Breast epithelium (tissue), 4 donors: ENCODE measurements around the gene CTSC. TPM values are rescaled to one million over a fixed set of nuclear protein-coding genes. Genes with fewer than 3 reads are reported as not detected.

Experiments
- DNase-seq, 2 donors: peaks; one replicate each; pipeline ENCODE4 v3.0.0-alpha.2; 2019; ENCODE audit warnings: low spot score in 2 of 2
- H3K27ac ChIP-seq, 2 donors: fragments of 200-600 bp; sonication (generic) in 1 of 2; one replicate each; pipeline ENCODE4 v1.5.1; 2016 to 2019; ENCODE audit warnings: mild to moderate bottlenecking in 1 of 2
- H3K27me3 ChIP-seq, 2 donors: fragments of 200-600 bp; sonication (generic) in 1 of 2; one replicate each; pipeline versions ENCODE4 v1.5.1 to v1.6.0; 2017 to 2019; ENCODE audit warnings: control low read depth in 1 of 2, mild to moderate bottlenecking in 1 of 2
- H3K36me3 ChIP-seq: fragments of 200-600 bp; one replicate; pipeline ENCODE4 v1.5.1; 2019
- H3K4me1 ChIP-seq, 2 donors: fragments of 200-600 bp; sonication (generic); one replicate each; pipeline ENCODE4 v1.5.1; 2016 to 2019; ENCODE audit warnings: control low read depth in 1 of 2
- H3K4me3 ChIP-seq, 3 donors: fragments of 200-600 bp; sonication (generic); 1 replicate in 2 of 3; 2 replicates in 1 of 3; pipeline ENCODE4 v1.5.1; 2016 to 2019; ENCODE audit warnings: mild to moderate bottlenecking in 3 of 3, moderate library complexity in 2 of 3
- H3K9me3 ChIP-seq, 2 donors: fragments of 200-600 bp; sonication (generic) in 1 of 2; one replicate each; pipeline ENCODE4 v1.5.1; 2016 to 2019; ENCODE audit warnings: control low read depth in 1 of 2
- POLR2A ChIP-seq: fragments of 450-650 bp; IDR thresholded peaks from one replicate; pipeline ENCODE4 v1.6.1; 2016; ENCODE audit warnings: antibody characterized with exemption, mild to moderate bottlenecking, moderate library complexity
- POLR2AphosphoS5 ChIP-seq, 3 donors: sonication (generic); formaldehyde crosslinking; IDR thresholded peaks; one replicate each; pipeline ENCODE4 v1.6.1; 2017; ENCODE audit warnings: antibody characterized with exemption in 3 of 3
- intact Hi-C: fragments of 100-400 bp; cut with DNase I; formaldehyde crosslinking; loops from one replicate; pipeline ENCODE4 v1.15.1; 2023; ENCODE audit warnings: low total_unique reads
- total RNA-seq, 3 donors: library from RNA; depleted of rRNA; stranded (reverse); fragments of >200 nt; gene quantifications; one replicate each; pipeline ENCODE4 v1.1.0, GENCODE V29; 2016
- TF ChIP-seq, protein P1 (sequence below), 3 donors: fragments of 450-650 bp; IDR thresholded peaks; one replicate each; pipeline ENCODE4 v1.5.1; 2016 to 2017; ENCODE audit warnings: antibody characterized with exemption in 3 of 3, mild to moderate bottlenecking in 3 of 3, moderate library complexity in 3 of 3

CTSC gene
- total RNA-seq, 3 donors from 2014 or later: 56.0 to 103 (median 64.1) TPM

DNA sequence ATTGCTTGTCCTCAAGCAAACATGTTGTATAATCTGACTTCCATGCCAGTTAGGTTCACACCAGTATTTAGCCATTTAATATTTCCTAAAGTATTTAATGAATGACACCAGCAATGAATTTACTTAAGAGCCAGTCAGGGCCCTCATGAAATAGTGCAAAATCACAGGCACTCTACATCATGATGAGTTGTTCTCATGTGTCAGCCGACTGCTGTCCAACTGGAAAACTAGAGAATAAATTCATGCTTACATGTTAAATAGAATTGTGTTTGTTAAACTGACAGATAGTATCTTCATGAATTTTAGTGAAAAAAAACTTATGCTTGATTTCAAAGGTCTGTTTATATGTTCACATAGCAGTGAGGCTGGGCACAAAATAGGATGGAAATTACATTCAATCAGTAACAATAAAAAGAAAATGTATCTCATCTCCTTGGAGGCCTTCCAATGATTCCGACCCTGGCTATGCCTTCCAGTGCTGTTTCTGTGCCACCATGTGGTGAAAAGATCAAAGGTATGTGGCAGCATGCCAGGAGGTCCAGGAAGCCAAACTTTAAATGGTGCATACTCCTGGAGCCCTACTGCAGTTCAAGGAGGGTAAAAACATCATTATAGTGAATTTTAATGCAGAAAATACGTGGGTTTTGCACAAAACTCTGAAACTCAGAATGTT is 45.2 kb downstream of the CTSC start:
- H3K36me3 ChIP-seq: no peaks in the 10 kb centered on the region
- intact Hi-C loops: no loop called here
- H3K4me3 ChIP-seq: no peak overlapping the region
- no peaks in the 10 kb centered on the region for H3K4me1 ChIP-seq
- H3K27ac ChIP-seq: no peak overlapping the region
- DNase-seq: peak in 1 of 2 donors; percentile 21
- H3K9me3 ChIP-seq: no peaks in the 10 kb centered on the region
- TF ChIP-seq, protein P1, sequence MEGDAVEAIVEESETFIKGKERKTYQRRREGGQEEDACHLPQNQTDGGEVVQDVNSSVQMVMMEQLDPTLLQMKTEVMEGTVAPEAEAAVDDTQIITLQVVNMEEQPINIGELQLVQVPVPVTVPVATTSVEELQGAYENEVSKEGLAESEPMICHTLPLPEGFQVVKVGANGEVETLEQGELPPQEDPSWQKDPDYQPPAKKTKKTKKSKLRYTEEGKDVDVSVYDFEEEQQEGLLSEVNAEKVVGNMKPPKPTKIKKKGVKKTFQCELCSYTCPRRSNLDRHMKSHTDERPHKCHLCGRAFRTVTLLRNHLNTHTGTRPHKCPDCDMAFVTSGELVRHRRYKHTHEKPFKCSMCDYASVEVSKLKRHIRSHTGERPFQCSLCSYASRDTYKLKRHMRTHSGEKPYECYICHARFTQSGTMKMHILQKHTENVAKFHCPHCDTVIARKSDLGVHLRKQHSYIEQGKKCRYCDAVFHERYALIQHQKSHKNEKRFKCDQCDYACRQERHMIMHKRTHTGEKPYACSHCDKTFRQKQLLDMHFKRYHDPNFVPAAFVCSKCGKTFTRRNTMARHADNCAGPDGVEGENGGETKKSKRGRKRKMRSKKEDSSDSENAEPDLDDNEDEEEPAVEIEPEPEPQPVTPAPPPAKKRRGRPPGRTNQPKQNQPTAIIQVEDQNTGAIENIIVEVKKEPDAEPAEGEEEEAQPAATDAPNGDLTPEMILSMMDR (IDR thresholded peaks at IDR 0.05): no peak
- no peak for TF ChIP-seq POLR2AphosphoS5 (IDR thresholded peaks at IDR 0.05)
- TF ChIP-seq POLR2A: no peak
- H3K27me3 ChIP-seq: no peaks in the 10 kb centered on the region

DNA sequence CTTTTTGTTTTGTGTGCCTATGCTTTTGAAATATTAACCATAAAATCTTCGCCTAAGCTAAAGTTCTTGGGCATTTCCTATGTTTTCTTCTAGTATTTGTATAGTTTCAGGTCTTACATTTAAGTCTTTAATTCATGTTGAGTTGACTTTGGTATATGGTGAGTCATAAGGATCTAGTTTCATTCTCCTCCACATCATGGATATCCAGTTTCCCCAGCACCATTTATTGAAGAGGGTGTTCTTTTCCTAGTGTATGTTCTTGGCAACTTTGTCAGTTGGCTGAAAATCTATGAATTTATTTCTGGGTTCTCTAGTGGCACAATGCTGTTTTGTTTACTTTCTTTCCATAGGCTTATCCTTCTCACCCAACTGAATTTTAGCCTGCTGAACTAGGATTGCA is 49.0 kb downstream of the CTSC start:
- Histone ChIP-seq H3K36me3 (no peaks in the 10 kb centered on the region), H3K27me3 (no peaks in the 10 kb centered on the region), H3K4me1 (no peaks in the 10 kb centered on the region), H3K9me3 (no peaks in the 10 kb centered on the region), H3K27ac (no peak overlapping the region), H3K4me3 (no peak overlapping the region)
- intact Hi-C loops: no loop called here
- no peak for DNase-seq
- TF ChIP-seq POLR2AphosphoS5 (IDR thresholded peaks at IDR 0.05) (no peak), POLR2A (no peak)
- TF ChIP-seq, protein P1 (IDR thresholded peaks at IDR 0.05): no peak

DNA sequence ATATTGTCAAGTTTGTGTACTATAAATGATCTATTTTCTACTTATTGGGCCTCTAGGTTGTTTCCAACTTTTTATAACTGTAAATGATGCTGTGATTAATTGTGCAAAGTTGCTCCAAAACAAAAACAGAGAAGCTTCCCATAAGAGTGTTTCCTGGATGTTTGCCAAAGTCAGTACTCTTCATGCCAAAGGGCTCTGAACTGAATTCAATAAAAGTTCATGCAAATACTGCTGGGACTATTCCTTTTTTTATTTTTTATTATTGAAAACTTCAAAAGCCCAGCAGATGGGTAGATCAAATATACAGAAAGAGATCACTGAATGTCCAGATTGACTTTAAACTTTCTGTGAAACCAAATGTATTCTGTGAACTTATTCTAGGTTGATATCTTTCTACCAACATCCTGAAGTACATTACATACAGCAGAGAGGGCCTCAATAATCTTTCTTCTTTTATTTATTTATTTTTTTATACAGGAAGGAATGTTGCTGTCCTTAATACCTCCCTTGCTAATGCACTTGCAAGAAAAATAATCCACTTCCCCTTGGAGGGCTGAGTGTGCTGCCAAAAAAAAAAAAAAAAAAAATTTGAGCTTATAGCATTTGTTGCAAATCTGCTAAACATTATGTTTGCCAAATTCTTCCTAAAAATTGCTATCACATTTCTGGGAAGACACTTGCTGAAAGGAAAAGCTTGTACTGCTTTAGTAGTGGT is 53.0 kb downstream of the CTSC start:
- H3K9me3 ChIP-seq: no peaks in the 10 kb centered on the region
- no peak for DNase-seq
- H3K36me3 ChIP-seq: no peaks in the 10 kb centered on the region
- H3K4me3 ChIP-seq: no peak overlapping the region
- TF ChIP-seq, protein P1 (IDR thresholded peaks at IDR 0.05): no peak
- TF ChIP-seq POLR2AphosphoS5 (IDR thresholded peaks at IDR 0.05) (no peak), POLR2A (no peak)
- peaks cover 0 to 5% of the 10 kb centered on the region in 2 donors for H3K4me1 ChIP-seq
- intact Hi-C loops: no loop called here
- H3K27ac ChIP-seq: no peak overlapping the region
- H3K27me3 ChIP-seq: no peaks in the 10 kb centered on the region

DNA sequence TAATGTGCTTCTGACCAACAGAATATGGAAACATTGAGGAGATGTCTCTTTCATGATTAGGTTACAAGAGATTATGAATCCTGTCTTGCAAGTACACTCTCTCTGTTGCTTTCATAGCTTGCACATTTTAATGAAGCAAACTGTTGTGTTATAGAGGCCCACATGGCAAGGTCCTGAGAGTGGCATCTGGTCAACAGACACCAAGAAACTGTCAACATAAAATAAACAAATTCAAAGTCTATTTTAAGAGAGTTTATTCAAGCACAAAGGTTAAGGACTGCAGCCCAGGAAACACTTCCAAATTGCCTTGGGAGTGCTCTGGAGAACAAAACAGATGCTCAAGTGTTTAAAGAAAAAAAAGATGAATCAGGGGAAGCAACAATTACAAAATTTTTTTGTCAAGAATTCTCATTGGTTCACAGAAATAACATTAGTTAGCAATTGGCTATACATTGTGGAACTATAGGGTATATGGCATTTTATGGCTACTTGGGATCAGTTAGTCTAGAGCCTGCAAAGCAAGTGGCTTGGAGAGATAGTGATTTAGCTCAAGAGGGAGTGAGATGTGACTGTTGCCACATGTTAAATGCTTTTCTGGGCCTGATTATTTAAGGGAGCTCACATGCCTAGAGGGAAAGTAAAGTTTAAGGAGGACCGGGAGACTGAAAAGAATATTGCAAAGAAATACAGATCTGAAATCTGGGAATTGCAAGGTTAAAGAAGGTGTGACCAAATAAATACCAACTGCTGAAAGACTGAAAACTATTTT is 54.6 kb downstream of the CTSC start:
- intact Hi-C loops: no loop called here
- no peaks in the 10 kb centered on the region for H3K9me3 ChIP-seq
- DNase-seq: no peak
- no peak overlapping the region for H3K4me3 ChIP-seq
- H3K36me3 ChIP-seq: no peaks in the 10 kb centered on the region
- H3K27ac ChIP-seq: no peak overlapping the region
- no peaks in the 10 kb centered on the region for H3K27me3 ChIP-seq
- TF ChIP-seq POLR2A (no peak), POLR2AphosphoS5 (IDR thresholded peaks at IDR 0.05) (no peak)
- TF ChIP-seq, protein P1 (IDR thresholded peaks at IDR 0.05): no peak
- H3K4me1 ChIP-seq: peaks cover 0 to 5% of the 10 kb centered on the region in 2 donors
